Neural progenitor cell (in vitro differentiated cells): ENCODE measurements around the gene NCK1. TPM values are rescaled to one million over a fixed set of nuclear protein-coding genes. Genes with fewer than 3 reads are reported as not detected.
"Not testable (repeated sequence)": the region's sequence is repeated elsewhere in the genome, so short reads cannot be mapped to it uniquely, and the experiment has no call there.

Experiments
- DNase-seq: peaks from one replicate; pipeline ENCODE4 v3.0.0-alpha.2; 2016; ENCODE audit warnings: low spot score
- H2AFZ ChIP-seq: fragments of 200-600 bp; sonication (generic); replicated peaks from 2 replicates; pipeline ENCODE4 v1.6.1; 2016; ENCODE audit warnings: antibody characterized with exemption
- H3F3A ChIP-seq: fragments of 200-600 bp; sonication (generic); 2 replicates; pipeline ENCODE4 v1.6.1; 2016; ENCODE audit warnings: antibody characterized with exemption, low read depth
- H3K27ac ChIP-seq: fragments of 200-600 bp; sonication (generic); 2 replicates; pipeline ENCODE4 v1.5.1; 2016; ENCODE audit warnings: mild to moderate bottlenecking
- H3K27me3 ChIP-seq: fragments of 200-600 bp; sonication (generic); 2 replicates; pipeline ENCODE4 v1.6.1; 2016; ENCODE audit warnings: mild to moderate bottlenecking, moderate library complexity
- H3K36me3 ChIP-seq: fragments of 200-600 bp; sonication (generic); 2 replicates; pipeline ENCODE4 v1.5.1; 2016
- H3K4me1 ChIP-seq: fragments of 200-600 bp; sonication (generic); 2 replicates; pipeline ENCODE4 v1.6.1; 2016; ENCODE audit warnings: mixed run types
- H3K4me2 ChIP-seq: fragments of 200-600 bp; sonication (generic); 2 replicates; pipeline ENCODE4 v1.6.1; 2016
- H3K4me3 ChIP-seq: fragments of 200-600 bp; sonication (generic); 2 replicates; pipeline ENCODE4 v1.5.1; 2016
- H3K79me2 ChIP-seq: fragments of 200-600 bp; sonication (generic); 2 replicates; pipeline ENCODE4 v1.6.1; 2016; ENCODE audit warnings: low read depth
- H3K9ac ChIP-seq: fragments of 200-600 bp; sonication (generic); 2 replicates; pipeline ENCODE4 v1.6.1; 2016
- H3K9me3 ChIP-seq: fragments of 200-600 bp; sonication (generic); 2 replicates; pipeline ENCODE4 v1.5.1; 2016; ENCODE audit warnings: low read depth
- H4K20me1 ChIP-seq: fragments of 200-600 bp; sonication (generic); 2 replicates; pipeline ENCODE4 v1.6.1; 2016; ENCODE audit warnings: low read depth
- H3K27ac Mint-ChIP-seq: 3 replicates; pipeline ENCODE4 v1.8.0; 2021; ENCODE audit warnings: mixed read lengths
- H3K27me3 Mint-ChIP-seq: 2 replicates; pipeline ENCODE4 v1.8.0; 2022; ENCODE audit warnings: low read depth, mild to moderate bottlenecking, inconsistent platforms, moderate library complexity, mixed read lengths; ENCODE audit not compliant: insufficient read depth
- H3K36me3 Mint-ChIP-seq: 3 replicates; pipeline ENCODE4 v1.8.0; 2021; ENCODE audit warnings: mixed read lengths
- H3K4me1 Mint-ChIP-seq: 3 replicates; pipeline ENCODE4 v1.8.0; 2021; ENCODE audit warnings: mixed read lengths
- H3K4me3 Mint-ChIP-seq: 3 replicates; pipeline ENCODE4 v1.8.0; 2021; ENCODE audit warnings: mild to moderate bottlenecking, moderate library complexity, mixed read lengths
- H3K9me3 Mint-ChIP-seq: 3 replicates; pipeline ENCODE4 v1.8.0; 2020; ENCODE audit warnings: mixed read lengths
- CTCF ChIP-seq: fragments of 200-600 bp; sonication (generic); IDR thresholded peaks from 2 replicates; pipeline ENCODE4 v1.5.1; 2017; ENCODE audit warnings: antibody characterized with exemption, mild to moderate bottlenecking
- EZH2 ChIP-seq: fragments of 200-600 bp; sonication (generic); IDR thresholded peaks from 2 replicates; pipeline ENCODE4 v1.6.1; 2017; ENCODE audit warnings: antibody characterized with exemption, mild to moderate bottlenecking, moderate library complexity
- EZH2phosphoT487 ChIP-seq: fragments of 200-600 bp; sonication (generic); IDR thresholded peaks from 2 replicates; pipeline ENCODE4 v1.6.1; 2017; ENCODE audit warnings: antibody characterized with exemption
- total RNA-seq: library from RNA; depleted of rRNA; stranded (reverse); fragments of >200 nt; gene quantifications from 2 replicates; pipeline ENCODE4 v1.2.3, GENCODE V29; 2015; ENCODE audit warnings: low replicate concordance

The NCK1 gene
- total RNA-seq, 1 donor from 2014 or later, result 46.5 TPM

GRCh38 chr3:136898549-136898948 lies 36.5 kb downstream of the NCK1 start:
- H3K4me1 ChIP-seq, result peaks cover 25% of the 10 kb centered on the region
- H2AFZ ChIP-seq, result no peak overlapping the region
- Mint-ChIP-seq H3K4me1 (no peaks in the 10 kb centered on the region), H3K9me3 (peaks cover 62% of the 10 kb centered on the region), H3K27me3 (no peaks in the 10 kb centered on the region), H3K36me3 (peaks cover 54% of the 10 kb centered on the region), H3K4me3 (no peak overlapping the region), H3K27ac (no peak overlapping the region)
- TF ChIP-seq CTCF, result no peak
- no peak for TF ChIP-seq EZH2
- TF ChIP-seq EZH2phosphoT487, result no peak
- no peak for DNase-seq
- no peak overlapping the region for H3K4me2 ChIP-seq
- H3K79me2 ChIP-seq, result peaks cover 94% of the 10 kb centered on the region
- H3K36me3 ChIP-seq, result peaks cover 8% of the 10 kb centered on the region
- H3K4me3 ChIP-seq, result no peak overlapping the region
- H3K9ac ChIP-seq, result no peak overlapping the region
- H3K27ac ChIP-seq, result peak overlapping the region; percentile 8
- no peaks in the 10 kb centered on the region for H3K9me3 ChIP-seq
- no peaks in the 10 kb centered on the region for H3K27me3 ChIP-seq
- peaks cover 12% of the 10 kb centered on the region for H4K20me1 ChIP-seq
- H3F3A ChIP-seq, result peaks cover 9% of the 10 kb centered on the region

- H3K9ac ChIP-seq, result no peak overlapping the region
- no peaks in the 10 kb centered on the region for H3K4me1 Mint-ChIP-seq
- no peaks in the 10 kb centered on the region for H3K9me3 ChIP-seq
- H4K20me1 ChIP-seq, result peaks cover 8% of the 10 kb centered on the region
- no peak overlapping the region for H3K27ac Mint-ChIP-seq
- no peak overlapping the region for H3K27ac ChIP-seq
- H3K4me3 ChIP-seq, result no peak overlapping the region
- H3K4me3 Mint-ChIP-seq, result no peak overlapping the region
- peaks cover 8% of the 10 kb centered on the region for H3K36me3 ChIP-seq
- peaks cover 63% of the 10 kb centered on the region for H3K9me3 Mint-ChIP-seq
- no peaks in the 10 kb centered on the region for H3K27me3 Mint-ChIP-seq
- H2AFZ ChIP-seq, result no peak overlapping the region
- peaks cover 9% of the 10 kb centered on the region for H3F3A ChIP-seq
- peaks cover 58% of the 10 kb centered on the region for H3K36me3 Mint-ChIP-seq
- no peaks in the 10 kb centered on the region for H3K27me3 ChIP-seq
- TF ChIP-seq CTCF (no peak), EZH2 (no peak), EZH2phosphoT487 (no peak)
- peaks cover 21% of the 10 kb centered on the region for H3K4me1 ChIP-seq
- peaks cover 94% of the 10 kb centered on the region for H3K79me2 ChIP-seq
- no peak overlapping the region for H3K4me2 ChIP-seq
- no peak for DNase-seq
These were observed 36.9 kb downstream of the NCK1 start for GRCh38 chr3:136898954-136899353.

GRCh38 chr3:136899622-136900158 lies 37.7 kb downstream of the NCK1 start:
- no peaks in the 10 kb centered on the region for H3K4me1 Mint-ChIP-seq
- peaks cover 57% of the 10 kb centered on the region for H3K36me3 Mint-ChIP-seq
- Histone ChIP-seq H2AFZ (no peak overlapping the region), H3K4me2 (no peak overlapping the region), H3K36me3 (peaks cover 8% of the 10 kb centered on the region), H4K20me1 (peaks cover 4% of the 10 kb centered on the region), H3K4me1 (peaks cover 19% of the 10 kb centered on the region), H3K27ac (no peak overlapping the region), H3K79me2 (peaks cover 94% of the 10 kb centered on the region), H3K27me3 (no peaks in the 10 kb centered on the region), H3K9me3 (no peaks in the 10 kb centered on the region), H3K4me3 (no peak overlapping the region), H3F3A (peaks cover 9% of the 10 kb centered on the region), H3K9ac (no peak overlapping the region)
- TF ChIP-seq EZH2phosphoT487 (no peak), CTCF (no peak), EZH2 (no peak)
- H3K27ac Mint-ChIP-seq, result no peak overlapping the region
- no peak overlapping the region for H3K4me3 Mint-ChIP-seq
- DNase-seq, result no peak
- H3K27me3 Mint-ChIP-seq, result no peaks in the 10 kb centered on the region
- peaks cover 65% of the 10 kb centered on the region for H3K9me3 Mint-ChIP-seq

GRCh38 chr3:136900694-136901093 lies 38.7 kb downstream of the NCK1 start:
- Mint-ChIP-seq H3K36me3 (peaks cover 61% of the 10 kb centered on the region), H3K9me3 (peaks cover 74% of the 10 kb centered on the region)
- not testable (repeated sequence) for H3K9ac ChIP-seq, H3K27ac Mint-ChIP-seq, H3K4me3 Mint-ChIP-seq, H2AFZ ChIP-seq, H3K36me3 ChIP-seq, H3K4me3 ChIP-seq, H3K27me3 Mint-ChIP-seq, H3K4me2 ChIP-seq, H3K27ac ChIP-seq, H3F3A ChIP-seq, H3K4me1 Mint-ChIP-seq, H4K20me1 ChIP-seq, DNase-seq, H3K9me3 ChIP-seq, H3K27me3 ChIP-seq
- peaks cover 94% of the 10 kb centered on the region for H3K79me2 ChIP-seq
- H3K4me1 ChIP-seq, result peaks cover 19% of the 10 kb centered on the region
